A673 (cell line): ENCODE results near the gene USP36. TPM values are rescaled to one million over a fixed set of nuclear protein-coding genes. Genes with fewer than 3 reads are reported as not detected.

ENCODE experiments used
- BruUV-seq: library from RNA; stranded (reverse); fragments of 400-500 nt; replicated peaks from 2 replicates; lab custom pipeline; 2021; lab: Mats Ljungman, UMichigan
- CTCF ChIA-PET: fragments of 300-600 bp; sonication (Branson Sonifier 250); formaldehyde crosslinking; loops from one replicate; lab custom pipeline; 2022; ENCODE audit warnings: antibody characterized with exemption; lab: Charles Lee
- POLR2A ChIA-PET: fragments of 300-600 bp; sonication (Branson Sonifier 250); formaldehyde crosslinking; loops from one replicate; lab custom pipeline; 2022; ENCODE audit warnings: antibody characterized with exemption; ENCODE audit not compliant: low non-redundant PET; lab: Charles Lee
- DNase-seq: peaks from one replicate; pipeline ENCODE4 v3.0.0-alpha.2; 2015; ENCODE audit warnings: low spot score
- H3K27ac ChIP-seq: fragments of 200-600 bp; sonication (generic); 2 replicates; pipeline ENCODE4 v1.5.1; 2016; ENCODE audit warnings: mixed run types, low read depth, mild to moderate bottlenecking, mixed read lengths, antibody characterized with exemption, low read length; ENCODE audit not compliant: poor library complexity, severe bottlenecking
- H3K27me3 ChIP-seq: fragments of 200-600 bp; sonication (generic); replicated peaks from 2 replicates; pipeline ENCODE4 v1.6.1; 2017; ENCODE audit warnings: mixed run types, low read depth, mild to moderate bottlenecking, mixed read lengths, antibody characterized with exemption, low read length; ENCODE audit not compliant: insufficient read depth, poor library complexity
- H3K36me3 ChIP-seq: fragments of 200-600 bp; sonication (generic); 2 replicates; pipeline ENCODE4 v1.6.1; 2016; ENCODE audit warnings: mixed run types, mild to moderate bottlenecking, mixed read lengths, antibody characterized with exemption, low read length; ENCODE audit not compliant: insufficient read depth, poor library complexity, severe bottlenecking
- H3K4me1 ChIP-seq: fragments of 200-600 bp; sonication (generic); 2 replicates; pipeline ENCODE4 v1.6.1; 2017; ENCODE audit warnings: mixed run types, mild to moderate bottlenecking, mixed read lengths, antibody characterized with exemption, low read length; ENCODE audit not compliant: insufficient read depth, poor library complexity, severe bottlenecking
- H3K4me3 ChIP-seq: fragments of 200-600 bp; sonication (generic); 2 replicates; pipeline ENCODE4 v1.5.1; 2016; ENCODE audit warnings: low read depth, mixed run types, mild to moderate bottlenecking, mixed read lengths, low read length; ENCODE audit not compliant: poor library complexity, severe bottlenecking
- H3K9me3 ChIP-seq: fragments of 200-600 bp; sonication (generic); 2 replicates; pipeline ENCODE4 v1.6.1; 2016; ENCODE audit warnings: mixed run types, low read depth, mild to moderate bottlenecking, mixed read lengths, antibody characterized with exemption, low read length; ENCODE audit not compliant: poor library complexity, severe bottlenecking
- EZH2 ChIP-seq: fragments of 200-600 bp; sonication (generic); IDR thresholded peaks from 2 replicates; pipeline ENCODE4 v1.6.1; 2017; ENCODE audit warnings: borderline replicate concordance, low read depth, mild to moderate bottlenecking, mixed read lengths, antibody characterized with exemption, low read length; ENCODE audit not compliant: poor library complexity, severe bottlenecking
- intact Hi-C: fragments of 100-400 bp; cut with micrococcal nuclease; formaldehyde crosslinking; loops from one replicate; pipeline ENCODE4 v1.10.0; 2022; ENCODE audit not compliant: unreplicated experiment
- total RNA-seq: library from RNA; stranded (reverse); gene quantifications from 2 replicates; pipeline ENCODE4 v1.2.3, GENCODE V29; 2021
- TF ChIP-seq, protein P1 (sequence below): fragments of 300-800, 200-600 bp; sonication (generic); conservative IDR thresholded peaks from 2 replicates; pipeline ENCODE4 v1.5.1; 2017; ENCODE audit warnings: low read depth, mild to moderate bottlenecking, antibody characterized with exemption, low read length, moderate library complexity, mixed read lengths

The USP36 gene
- total RNA-seq, 1 experiment from 2014 or later: 74.9 TPM

DNA sequence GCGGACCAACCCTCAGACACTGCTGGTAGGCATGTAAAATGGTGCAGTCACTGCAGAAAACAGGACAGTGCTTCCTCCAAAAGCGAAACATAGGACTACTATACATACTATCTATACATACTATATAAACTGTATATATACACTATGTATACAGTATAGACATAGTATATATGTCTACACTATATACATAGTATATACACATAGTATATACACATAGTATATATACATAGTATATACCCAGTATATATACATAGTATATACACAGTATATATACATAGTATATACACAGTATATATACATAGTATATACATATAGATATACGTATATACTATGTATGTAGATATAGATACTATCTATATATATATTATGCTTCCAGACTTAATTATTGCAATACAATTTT lies 6.4 kb upstream of the USP36 start:
- POLR2A ChIA-PET: no interaction called here
- CTCF ChIA-PET: no interaction called here
- no peak for DNase-seq

DNA sequence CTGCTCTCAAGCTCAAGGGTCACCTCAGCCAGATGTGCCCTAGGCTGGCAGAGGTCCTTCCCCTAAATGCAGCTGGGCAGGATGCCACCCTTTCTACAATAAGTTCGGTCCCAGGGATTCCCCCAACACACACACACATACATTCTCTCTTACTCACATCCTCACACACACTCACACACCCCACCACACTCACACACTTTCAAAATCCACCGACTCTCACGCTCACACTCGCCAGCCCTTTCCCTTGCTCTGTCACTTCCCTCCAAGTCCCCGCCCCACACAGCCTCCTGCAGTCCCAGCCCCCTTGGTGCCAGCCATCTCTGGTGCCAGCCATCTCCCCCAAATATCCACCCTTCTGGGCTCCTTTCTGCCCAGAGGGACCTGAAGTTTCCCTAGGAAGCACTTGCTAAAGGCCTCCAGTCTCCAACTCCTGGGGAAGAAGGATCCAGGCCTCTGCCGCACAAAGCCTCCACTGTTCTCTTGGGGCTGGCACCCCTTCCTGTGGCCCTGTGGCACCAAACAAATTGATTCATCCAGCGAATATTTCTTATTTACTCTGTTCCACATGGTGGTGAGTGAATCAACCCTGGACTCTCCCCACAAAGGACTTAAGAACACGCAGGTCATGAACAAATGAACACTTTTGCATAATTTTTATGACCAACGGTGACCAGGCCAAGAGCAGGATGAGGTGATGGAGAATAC lies 3.8 kb upstream of the USP36 start:
- Histone ChIP-seq H3K27me3 (no peaks in the 10 kb centered on the region), H3K4me1 (no peaks in the 10 kb centered on the region), H3K27ac (no peak overlapping the region), H3K4me3 (no peak overlapping the region), H3K36me3 (no peaks in the 10 kb centered on the region), H3K9me3 (no peaks in the 10 kb centered on the region)
- no TSS peak for BruUV-seq
- intact Hi-C loops: no loop called here
- CTCF ChIA-PET: interaction anchor here (0.6 kb wide), 1 partner anchor 138 kb away, joined by 3 read pairs; no protein-coding TSS in a partner anchor
- POLR2A ChIA-PET: no interaction called here
- DNase-seq: no peak
- TF ChIP-seq EZH2: no peak
- TF ChIP-seq, protein P1, sequence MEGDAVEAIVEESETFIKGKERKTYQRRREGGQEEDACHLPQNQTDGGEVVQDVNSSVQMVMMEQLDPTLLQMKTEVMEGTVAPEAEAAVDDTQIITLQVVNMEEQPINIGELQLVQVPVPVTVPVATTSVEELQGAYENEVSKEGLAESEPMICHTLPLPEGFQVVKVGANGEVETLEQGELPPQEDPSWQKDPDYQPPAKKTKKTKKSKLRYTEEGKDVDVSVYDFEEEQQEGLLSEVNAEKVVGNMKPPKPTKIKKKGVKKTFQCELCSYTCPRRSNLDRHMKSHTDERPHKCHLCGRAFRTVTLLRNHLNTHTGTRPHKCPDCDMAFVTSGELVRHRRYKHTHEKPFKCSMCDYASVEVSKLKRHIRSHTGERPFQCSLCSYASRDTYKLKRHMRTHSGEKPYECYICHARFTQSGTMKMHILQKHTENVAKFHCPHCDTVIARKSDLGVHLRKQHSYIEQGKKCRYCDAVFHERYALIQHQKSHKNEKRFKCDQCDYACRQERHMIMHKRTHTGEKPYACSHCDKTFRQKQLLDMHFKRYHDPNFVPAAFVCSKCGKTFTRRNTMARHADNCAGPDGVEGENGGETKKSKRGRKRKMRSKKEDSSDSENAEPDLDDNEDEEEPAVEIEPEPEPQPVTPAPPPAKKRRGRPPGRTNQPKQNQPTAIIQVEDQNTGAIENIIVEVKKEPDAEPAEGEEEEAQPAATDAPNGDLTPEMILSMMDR: no peak

More for the DNA sequence above, 6.4 kb upstream of the USP36 start:
- no TSS peak for BruUV-seq
- intact Hi-C loops: no loop called here
- TF ChIP-seq, protein P1: no peak
- no peak for TF ChIP-seq EZH2
- no peaks in the 10 kb centered on the region for H3K4me1 ChIP-seq
- no peaks in the 10 kb centered on the region for H3K9me3 ChIP-seq
- H3K4me3 ChIP-seq: no peak overlapping the region
- no peaks in the 10 kb centered on the region for H3K36me3 ChIP-seq
- no peak overlapping the region for H3K27ac ChIP-seq
- H3K27me3 ChIP-seq: no peaks in the 10 kb centered on the region

DNA sequence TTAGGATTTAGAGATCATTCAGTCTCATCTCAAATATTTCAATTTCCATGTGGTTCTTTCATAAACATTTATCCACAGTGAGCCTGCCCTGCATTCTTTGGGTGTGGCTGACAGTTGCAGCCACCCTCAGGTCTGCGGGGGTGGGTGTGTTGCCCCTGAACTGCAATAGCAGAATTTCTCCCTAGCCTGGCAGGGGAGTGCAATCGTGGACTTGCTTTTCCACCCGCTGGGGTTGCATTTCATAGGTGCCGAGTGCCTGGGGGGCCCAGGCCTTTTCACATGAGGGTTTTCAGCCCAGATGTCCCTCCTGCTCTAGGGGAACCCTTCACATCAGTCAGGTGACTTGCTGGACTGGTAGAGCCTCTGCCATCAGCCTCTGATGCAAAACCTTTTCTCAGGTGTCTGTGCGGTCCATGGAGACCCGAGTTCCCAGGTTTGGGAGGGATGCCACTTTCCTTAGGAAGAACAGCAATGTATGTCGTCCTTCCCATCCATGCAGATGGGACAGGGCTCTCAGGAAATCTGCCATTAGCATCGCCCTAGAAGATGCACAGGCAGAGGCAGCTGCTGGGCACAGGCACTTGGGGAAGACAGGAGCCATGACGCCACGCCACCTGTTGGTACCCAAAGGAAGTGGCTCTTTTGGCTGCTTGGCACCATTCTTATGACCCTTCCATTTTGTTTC lies 2.4 kb upstream of the USP36 start:
- no peaks in the 10 kb centered on the region for H3K4me1 ChIP-seq
- H3K9me3 ChIP-seq: no peaks in the 10 kb centered on the region
- TF ChIP-seq EZH2: no peak
- TF ChIP-seq, protein P1: peak; percentile 84
- BruUV-seq: no TSS peak
- no peaks in the 10 kb centered on the region for H3K27me3 ChIP-seq
- no peak overlapping the region for H3K4me3 ChIP-seq
- peaks cover 4% of the 10 kb centered on the region for H3K36me3 ChIP-seq
- DNase-seq: peak; percentile 76
- POLR2A ChIA-PET: no interaction called here
- intact Hi-C loops: no loop called here
- H3K27ac ChIP-seq: no peak overlapping the region
- CTCF ChIA-PET: interaction anchor here (0.5 to 0.6 kb wide), 3 partner anchors 80 to 346 kb away, joined by 3 to 6 read pairs (median 3); no protein-coding TSS in a partner anchor
